Measurements from ENCODE around the gene HAUS7. TPM values are rescaled to one million over a fixed set of nuclear protein-coding genes. Genes with fewer than 3 reads are reported as not detected.

The HAUS7 gene
- total RNA-seq, 1 experiment from 2014 or later: 59.9 TPM

DNA sequence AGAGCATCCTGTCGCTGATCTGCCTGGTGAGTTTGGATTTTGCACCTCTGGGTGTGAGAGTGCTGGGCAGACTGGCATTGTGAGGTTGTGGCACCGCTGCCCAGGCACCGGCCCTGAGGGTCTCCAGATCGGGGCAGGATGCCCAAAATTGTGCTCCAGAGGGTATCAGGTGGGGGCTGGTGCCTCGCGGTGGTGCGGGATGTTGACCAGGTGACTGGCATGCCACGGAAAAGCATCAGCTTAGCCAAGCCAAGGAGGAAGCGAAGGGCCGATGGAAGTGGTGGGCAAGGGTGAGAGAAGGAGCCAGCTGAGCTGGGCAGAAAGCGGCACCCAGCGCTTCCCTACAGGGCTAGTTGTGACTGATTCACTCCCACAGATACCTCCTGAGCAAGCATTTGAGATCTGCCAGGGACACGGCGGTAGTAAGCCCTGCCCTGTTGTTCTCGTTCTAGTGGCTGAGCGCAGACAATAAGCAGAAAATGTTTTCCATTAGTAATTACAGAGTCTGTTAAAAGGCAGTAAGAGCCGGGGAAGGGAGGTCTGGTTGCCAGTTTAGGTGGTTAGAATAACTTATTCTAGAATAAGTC is 58.3 kb downstream of the HAUS7 start:
- intact Hi-C loops (cut with micrococcal nuclease; ENCODE audit: unreplicated experiment): no loop called here
- ChIA-PET CTCF (no interaction called here), POLR2A (no interaction called here)
- H3K27me3 ChIP-seq (ENCODE audit: control insufficient read depth, insufficient read depth, low read length): no peaks in the 10 kb centered on the region; the same call in 1 of the 2 replicates
- no peak for TF ChIP-seq POLR2AphosphoS5 (IDR thresholded peaks at IDR 0.05; ENCODE audit: low read depth, low read length)
- TF ChIP-seq, protein P1, sequence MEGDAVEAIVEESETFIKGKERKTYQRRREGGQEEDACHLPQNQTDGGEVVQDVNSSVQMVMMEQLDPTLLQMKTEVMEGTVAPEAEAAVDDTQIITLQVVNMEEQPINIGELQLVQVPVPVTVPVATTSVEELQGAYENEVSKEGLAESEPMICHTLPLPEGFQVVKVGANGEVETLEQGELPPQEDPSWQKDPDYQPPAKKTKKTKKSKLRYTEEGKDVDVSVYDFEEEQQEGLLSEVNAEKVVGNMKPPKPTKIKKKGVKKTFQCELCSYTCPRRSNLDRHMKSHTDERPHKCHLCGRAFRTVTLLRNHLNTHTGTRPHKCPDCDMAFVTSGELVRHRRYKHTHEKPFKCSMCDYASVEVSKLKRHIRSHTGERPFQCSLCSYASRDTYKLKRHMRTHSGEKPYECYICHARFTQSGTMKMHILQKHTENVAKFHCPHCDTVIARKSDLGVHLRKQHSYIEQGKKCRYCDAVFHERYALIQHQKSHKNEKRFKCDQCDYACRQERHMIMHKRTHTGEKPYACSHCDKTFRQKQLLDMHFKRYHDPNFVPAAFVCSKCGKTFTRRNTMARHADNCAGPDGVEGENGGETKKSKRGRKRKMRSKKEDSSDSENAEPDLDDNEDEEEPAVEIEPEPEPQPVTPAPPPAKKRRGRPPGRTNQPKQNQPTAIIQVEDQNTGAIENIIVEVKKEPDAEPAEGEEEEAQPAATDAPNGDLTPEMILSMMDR (IDR thresholded peaks at IDR 0.05): no peak
- TF ChIP-seq, protein P2, sequence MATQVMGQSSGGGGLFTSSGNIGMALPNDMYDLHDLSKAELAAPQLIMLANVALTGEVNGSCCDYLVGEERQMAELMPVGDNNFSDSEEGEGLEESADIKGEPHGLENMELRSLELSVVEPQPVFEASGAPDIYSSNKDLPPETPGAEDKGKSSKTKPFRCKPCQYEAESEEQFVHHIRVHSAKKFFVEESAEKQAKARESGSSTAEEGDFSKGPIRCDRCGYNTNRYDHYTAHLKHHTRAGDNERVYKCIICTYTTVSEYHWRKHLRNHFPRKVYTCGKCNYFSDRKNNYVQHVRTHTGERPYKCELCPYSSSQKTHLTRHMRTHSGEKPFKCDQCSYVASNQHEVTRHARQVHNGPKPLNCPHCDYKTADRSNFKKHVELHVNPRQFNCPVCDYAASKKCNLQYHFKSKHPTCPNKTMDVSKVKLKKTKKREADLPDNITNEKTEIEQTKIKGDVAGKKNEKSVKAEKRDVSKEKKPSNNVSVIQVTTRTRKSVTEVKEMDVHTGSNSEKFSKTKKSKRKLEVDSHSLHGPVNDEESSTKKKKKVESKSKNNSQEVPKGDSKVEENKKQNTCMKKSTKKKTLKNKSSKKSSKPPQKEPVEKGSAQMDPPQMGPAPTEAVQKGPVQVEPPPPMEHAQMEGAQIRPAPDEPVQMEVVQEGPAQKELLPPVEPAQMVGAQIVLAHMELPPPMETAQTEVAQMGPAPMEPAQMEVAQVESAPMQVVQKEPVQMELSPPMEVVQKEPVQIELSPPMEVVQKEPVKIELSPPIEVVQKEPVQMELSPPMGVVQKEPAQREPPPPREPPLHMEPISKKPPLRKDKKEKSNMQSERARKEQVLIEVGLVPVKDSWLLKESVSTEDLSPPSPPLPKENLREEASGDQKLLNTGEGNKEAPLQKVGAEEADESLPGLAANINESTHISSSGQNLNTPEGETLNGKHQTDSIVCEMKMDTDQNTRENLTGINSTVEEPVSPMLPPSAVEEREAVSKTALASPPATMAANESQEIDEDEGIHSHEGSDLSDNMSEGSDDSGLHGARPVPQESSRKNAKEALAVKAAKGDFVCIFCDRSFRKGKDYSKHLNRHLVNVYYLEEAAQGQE (IDR thresholded peaks at IDR 0.05; ENCODE audit: insufficient read depth in 1 of 2, low read depth in 2 of 2, low read length in 1 of 2): no peak
- TF ChIP-seq TCF7L2 (IDR thresholded peaks at IDR 0.05; ENCODE audit: low read depth, low read length): no peak
- no peak for TF ChIP-seq SIN3A (IDR thresholded peaks at IDR 0.05; ENCODE audit: borderline replicate concordance, insufficient read depth, low read depth, low read length)
- no peaks in the 10 kb centered on the region for H3K36me3 ChIP-seq (ENCODE audit: control insufficient read depth, insufficient read depth, low read length)
- H3K4me1 ChIP-seq (ENCODE audit: control insufficient read depth, insufficient read depth, low read length): no peaks in the 10 kb centered on the region
- BruUV-seq (replicated peaks): no TSS peak
- DNase-seq (ENCODE audit: low read depth, low spot score): no peak
- no peak overlapping the region for H3K27ac ChIP-seq (ENCODE audit: low read length)
- 0 out of 2 replicates have a peak, but pooled peaks have one; percentile 13 for ATAC-seq
- H3K4me3 ChIP-seq (ENCODE audit: low read depth in 2 of 2, low read length in 2 of 2): peak overlapping the region; percentile 43 to 52
- in situ Hi-C loops (cut with HindIII; ENCODE audit: low pct_unique_long_range_greater_than_20kb, low sequenced_read_pairs): no loop called here
- no peaks in the 10 kb centered on the region for H3K9me3 ChIP-seq (ENCODE audit: control insufficient read depth, insufficient read depth, low read depth, low read length)

DNA sequence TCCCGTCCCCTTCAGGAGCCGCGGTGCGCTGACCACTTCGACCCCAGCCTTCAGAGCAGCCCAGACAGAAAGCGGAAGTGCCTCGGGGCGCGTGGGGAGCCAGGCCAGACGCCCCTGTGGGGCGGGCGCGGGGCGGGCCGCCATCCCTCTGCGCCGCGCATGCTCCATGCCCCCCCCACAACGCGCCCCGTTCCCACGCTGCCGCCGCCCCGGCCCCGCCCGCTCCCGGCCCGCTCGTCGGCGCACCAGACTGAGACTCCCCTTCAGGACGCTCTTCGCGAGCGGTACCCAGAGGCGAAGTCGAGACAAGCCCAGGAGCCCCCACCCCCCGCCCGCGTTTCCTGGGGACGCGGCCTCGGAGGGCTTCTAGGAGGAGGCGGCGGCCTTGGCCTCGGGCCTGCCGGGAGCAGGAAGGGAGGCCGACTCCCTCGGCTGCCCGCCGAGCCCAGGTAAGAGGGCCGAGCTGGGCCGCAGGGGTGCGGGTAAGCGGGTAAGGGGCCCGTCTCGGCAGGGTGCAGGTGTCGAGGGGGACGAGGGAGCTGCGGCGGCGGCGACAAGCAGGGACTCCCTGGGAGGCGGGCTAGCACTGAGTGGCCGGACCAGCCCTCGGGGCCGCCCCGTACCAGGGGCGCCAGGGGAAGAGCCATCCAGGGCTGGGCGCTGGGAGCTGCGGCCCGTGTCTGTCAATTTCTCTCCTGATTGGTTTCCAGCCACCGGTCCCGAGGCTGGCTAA is 59.0 kb downstream of the HAUS7 start, which contains the start of gene ZFP92:
ZFP92 (plus strand) TSS at position 218 of the 733 bp plus-strand sequence. CDS start 6,851 bp downstream, outside the sequence.
- DNase-seq (ENCODE audit: low read depth, low spot score): no peak
- Histone ChIP-seq H3K4me3 (ENCODE audit: low read depth in 2 of 2, low read length in 2 of 2) (peak within 1 kb of the TSS; percentile 43 to 52), H3K27ac (ENCODE audit: low read length) (no peak within 1 kb of the TSS), H3K27me3 (ENCODE audit: control insufficient read depth, insufficient read depth, low read length) (no peaks in the 10 kb centered on the region; the same call in 1 of the 2 replicates), H3K9me3 (ENCODE audit: control insufficient read depth, insufficient read depth, low read depth, low read length) (no peaks in the 10 kb centered on the region), H3K4me1 (ENCODE audit: control insufficient read depth, insufficient read depth, low read length) (no peaks in the 10 kb centered on the region), H3K36me3 (ENCODE audit: control insufficient read depth, insufficient read depth, low read length) (no peaks in the 10 kb centered on the region)
- no TSS peak for BruUV-seq (replicated peaks)
- CTCF ChIA-PET: no interaction called here
- TF ChIP-seq, protein P1 (IDR thresholded peaks at IDR 0.05): no peak
- no peak for TF ChIP-seq POLR2AphosphoS5 (IDR thresholded peaks at IDR 0.05; ENCODE audit: low read depth, low read length)
- TF ChIP-seq TCF7L2 (IDR thresholded peaks at IDR 0.05; ENCODE audit: low read depth, low read length): no peak
- TF ChIP-seq, protein P2 (IDR thresholded peaks at IDR 0.05; ENCODE audit: insufficient read depth in 1 of 2, low read depth in 2 of 2, low read length in 1 of 2): no peak
- TF ChIP-seq SIN3A (IDR thresholded peaks at IDR 0.05; ENCODE audit: borderline replicate concordance, insufficient read depth, low read depth, low read length): no peak
- peak; percentile 56 for ATAC-seq
- POLR2A ChIA-PET: no interaction called here
- in situ Hi-C loops (cut with HindIII; ENCODE audit: low pct_unique_long_range_greater_than_20kb, low sequenced_read_pairs) (no loop called here), intact Hi-C loops (cut with micrococcal nuclease; ENCODE audit: unreplicated experiment) (no loop called here)
